Activated CD8-positive, alpha-beta memory T cell treated with anti-CD3 and anti-CD28 coated beads, Interleukin-2, amount 50 U/mL, for 24 hours (primary cell): ENCODE data around the gene EPHB2.
"Not testable (repeated sequence)": the region's sequence is repeated elsewhere in the genome, so short reads cannot be mapped to it uniquely, and the experiment has no call there.

ENCODE experiments used
- DNase-seq: peaks from one replicate; pipeline ENCODE4 v3.0.0-alpha.2; 2020; ENCODE audit errors: extremely low read depth

The EPHB2 gene

GRCh38 chr1:22836850-22837249, 126.2 kb downstream of the EPHB2 start:
- DNase-seq: no peak

- DNase-seq: no peak
These were observed 126.7 kb downstream of the EPHB2 start for GRCh38 chr1:22837332-22837731.

- no peak for DNase-seq
These were observed 128.3 kb downstream of the EPHB2 start for GRCh38 chr1:22838965-22839364.

GRCh38 chr1:22839806-22840205, 129.2 kb downstream of the EPHB2 start:
- no peak for DNase-seq

GRCh38 chr1:22841142-22841541, 130.5 kb downstream of the EPHB2 start:
- DNase-seq: no peak

- no peak for DNase-seq
These were observed 131.2 kb downstream of the EPHB2 start for GRCh38 chr1:22841860-22842281.

- not testable (repeated sequence) for DNase-seq
These were observed 133.0 kb downstream of the EPHB2 start for GRCh38 chr1:22843441-22844183.

GRCh38 chr1:22844621-22845020, 134.0 kb downstream of the EPHB2 start:
- DNase-seq: no peak

GRCh38 chr1:22845398-22845935, 134.8 kb downstream of the EPHB2 start:
- DNase-seq: no peak

GRCh38 chr1:22846458-22846857, 135.8 kb downstream of the EPHB2 start:
- DNase-seq: no peak

GRCh38 chr1:22847249-22847648, 136.6 kb downstream of the EPHB2 start:
- no peak for DNase-seq

- no peak for DNase-seq
These were observed 137.1 kb downstream of the EPHB2 start for GRCh38 chr1:22847709-22848108.

- no peak for DNase-seq
These were observed 137.8 kb downstream of the EPHB2 start for GRCh38 chr1:22848405-22848804.

GRCh38 chr1:22849770-22850169, 139.1 kb downstream of the EPHB2 start:
- no peak for DNase-seq

- no peak for DNase-seq
These were observed 139.6 kb downstream of the EPHB2 start for GRCh38 chr1:22850281-22850680.

GRCh38 chr1:22850681-22851080, 140.0 kb downstream of the EPHB2 start:
- no peak for DNase-seq

GRCh38 chr1:22851517-22851916, 140.9 kb downstream of the EPHB2 start:
- DNase-seq: no peak

GRCh38 chr1:22852144-22852655, 141.6 kb downstream of the EPHB2 start:
- DNase-seq: no peak

GRCh38 chr1:22853651-22854185, 143.1 kb downstream of the EPHB2 start:
- DNase-seq: no peak

- no peak for DNase-seq
These were observed 144.3 kb downstream of the EPHB2 start for GRCh38 chr1:22854688-22855565.

- no peak for DNase-seq
These were observed 145.3 kb downstream of the EPHB2 start for GRCh38 chr1:22855668-22856606.
